HG02970 (cell line): Measurements from ENCODE around the gene WNK1.
"Not testable (repeated sequence)": the region's sequence is repeated elsewhere in the genome, so short reads cannot be mapped to it uniquely, and the experiment has no call there.

Source experiments
- ATAC-seq: cut with Tn5 transposase; IDR thresholded peaks from one replicate; pipeline ENCODE4 v1.9.1; 2021; ENCODE audit warnings: mild to moderate bottlenecking, moderate library complexity, moderate number of reproducible peaks; ENCODE audit not compliant: unreplicated experiment, low FRiP score

WNK1 gene

GRCh38 chr12:849733-850437 is 97.5 kb downstream of the WNK1 start:
- ATAC-seq: not testable (repeated sequence)

GRCh38 chr12:851343-851742 is 99.0 kb downstream of the WNK1 start:
- ATAC-seq: no peak

- ATAC-seq: no peak
Observed at GRCh38 chr12:851913-852312, 99.5 kb downstream of the WNK1 start.

GRCh38 chr12:852864-853263 is 100.5 kb downstream of the WNK1 start:
- ATAC-seq: no peak

GRCh38 chr12:857611-858010 is 105.2 kb downstream of the WNK1 start:
- no peak for ATAC-seq

GRCh38 chr12:862303-862911 is 110.0 kb downstream of the WNK1 start:
- ATAC-seq: no peak

- no peak for ATAC-seq
Observed at GRCh38 chr12:863285-863684, 110.9 kb downstream of the WNK1 start.

- ATAC-seq: no peak
Observed at GRCh38 chr12:865614-866013, 113.2 kb downstream of the WNK1 start.

- no peak for ATAC-seq
Observed at GRCh38 chr12:867905-868304, 115.5 kb downstream of the WNK1 start.

- ATAC-seq: no peak
Observed at GRCh38 chr12:868722-869121, 116.3 kb downstream of the WNK1 start.

GRCh38 chr12:870378-870777 is 118.0 kb downstream of the WNK1 start:
- no peak for ATAC-seq

GRCh38 chr12:873954-874353 is 121.6 kb downstream of the WNK1 start:
- no peak for ATAC-seq

- ATAC-seq: no peak
Observed at GRCh38 chr12:879641-880040, 127.3 kb downstream of the WNK1 start.

- no peak for ATAC-seq
Observed at GRCh38 chr12:880656-881055, 128.3 kb downstream of the WNK1 start.

- no peak for ATAC-seq
Observed at GRCh38 chr12:884746-885414, 132.5 kb downstream of the WNK1 start.

- ATAC-seq: no peak
Observed at GRCh38 chr12:885701-886100, 133.3 kb downstream of the WNK1 start.

GRCh38 chr12:886206-886605 is 133.8 kb downstream of the WNK1 start:
- no peak for ATAC-seq

GRCh38 chr12:894226-894625 is 141.8 kb downstream of the WNK1 start:
- no peak for ATAC-seq

GRCh38 chr12:896031-896430 is 143.7 kb downstream of the WNK1 start:
- no peak for ATAC-seq

GRCh38 chr12:897386-897785 is 145.0 kb downstream of the WNK1 start:
- no peak for ATAC-seq

GRCh38 chr12:902581-902980 is 150.2 kb downstream of the WNK1 start:
- ATAC-seq: no peak

GRCh38 chr12:903055-903454 is 150.7 kb downstream of the WNK1 start:
- ATAC-seq: no peak
